OCI-LY7 (cell line): Measurements from ENCODE around the gene KIAA0232.
"Not testable (repeated sequence)": the region's sequence is repeated elsewhere in the genome, so short reads cannot be mapped to it uniquely, and the experiment has no call there.

Experiments
- CTCF ChIP-seq: fragments of 200-600 bp; sonication (generic); conservative IDR thresholded peaks from 2 replicates; pipeline ENCODE4 v1.5.1; 2014; ENCODE audit warnings: mild to moderate bottlenecking, antibody characterized with exemption, low read length, moderate library complexity, mixed read lengths
- EZH2phosphoT487 ChIP-seq: fragments of 200-600 bp; sonication (generic); IDR thresholded peaks from 2 replicates; pipeline ENCODE4 v1.6.1; 2018; ENCODE audit warnings: low read depth, borderline replicate concordance, mild to moderate bottlenecking, mixed run types, antibody characterized with exemption, low read length, moderate library complexity, mixed read lengths

GRCh38 chr4:6835616-6836015, 53.1 kb downstream of the KIAA0232 start:
- not testable (repeated sequence) for TF ChIP-seq CTCF, EZH2phosphoT487
